ENCODE results near the gene CLNK. TPM values are rescaled to one million over a fixed set of nuclear protein-coding genes. Genes with fewer than 3 reads are reported as not detected.

The CLNK gene
- polyA plus RNA-seq, 1 donor from 2014 or later = 2.6 TPM

DNA sequence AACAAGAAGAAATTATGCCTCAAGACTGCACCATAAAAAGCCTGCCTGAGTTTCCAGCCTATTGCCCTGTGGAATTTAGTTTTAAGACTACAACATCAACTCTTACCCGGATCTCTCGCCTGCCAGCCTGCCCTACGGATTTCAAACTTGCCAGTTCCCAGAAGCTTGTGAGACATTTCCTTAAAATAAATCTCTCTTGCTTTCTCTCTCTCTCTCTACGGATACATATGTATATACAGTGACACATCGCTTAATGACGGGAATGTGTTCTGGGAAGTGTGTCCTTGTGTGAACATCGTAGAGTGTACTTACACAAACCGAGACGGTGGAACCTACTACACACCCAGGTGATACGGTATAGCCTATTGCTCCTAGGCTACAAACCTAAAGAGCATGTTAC is 79.5 kb downstream of the CLNK start:
- peaks cover 4% of the 10 kb centered on the region for H3K36me3 Mint-ChIP-seq

DNA sequence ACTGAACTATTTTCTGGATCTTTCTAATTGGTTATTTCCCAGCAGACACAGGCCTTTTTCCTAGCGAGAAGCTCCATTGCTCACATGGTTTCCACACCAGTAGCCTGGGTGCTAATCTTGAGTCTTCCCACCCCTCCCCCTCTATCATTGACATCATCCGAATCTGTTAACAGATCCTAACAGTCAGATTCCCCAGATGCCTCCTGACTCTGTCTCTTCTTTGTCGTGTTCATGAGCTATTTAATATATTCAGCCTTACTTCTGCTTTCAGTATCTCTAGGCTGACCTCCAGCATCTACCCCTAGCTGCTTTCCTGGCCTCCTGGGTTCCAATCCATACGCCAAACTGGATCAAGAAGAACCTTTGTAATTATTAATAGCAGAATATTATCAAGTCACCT is 85.0 kb downstream of the CLNK start:
- H3K36me3 Mint-ChIP-seq = peaks cover 2% of the 10 kb centered on the region
- peaks cover 1% of the 10 kb centered on the region for H3K27me3 Mint-ChIP-seq
- no peaks in the 10 kb centered on the region for H3K9me3 Mint-ChIP-seq
- peaks cover 8 to 14% (median 11%) of the 10 kb centered on the region in 3 donors for H3K4me1 Mint-ChIP-seq
- H3K27ac Mint-ChIP-seq = no peak overlapping the region
- peak overlapping the region in 1 of 4 donors; percentile 48 for H3K4me3 Mint-ChIP-seq

More for the DNA sequence above, 79.5 kb downstream of the CLNK start:
- no peak overlapping the region for H3K4me3 Mint-ChIP-seq
- H3K9me3 Mint-ChIP-seq = peaks cover 0 to 1% (median 0%) of the 10 kb centered on the region in 3 donors
- H3K4me1 Mint-ChIP-seq = peaks cover 2 to 4% (median 2%) of the 10 kb centered on the region in 3 donors
- H3K27ac Mint-ChIP-seq = no peak overlapping the region
- peaks cover 1% of the 10 kb centered on the region for H3K27me3 Mint-ChIP-seq

GRCh38 chr4:10598829-10599228 is 85.7 kb downstream of the CLNK start:
- Mint-ChIP-seq H3K4me3 (peak overlapping the region in 2 of 4 donors; percentile 24 to 83), H3K27me3 (peaks cover 1% of the 10 kb centered on the region), H3K4me1 (peaks cover 8 to 14% (median 11%) of the 10 kb centered on the region in 3 donors), H3K9me3 (no peaks in the 10 kb centered on the region), H3K27ac (no peak overlapping the region), H3K36me3 (peaks cover 2% of the 10 kb centered on the region)

- Mint-ChIP-seq H3K9me3 (no peaks in the 10 kb centered on the region), H3K36me3 (peaks cover 3% of the 10 kb centered on the region)
These were observed 87.8 kb downstream of the CLNK start for GRCh38 chr4:10596586-10597290.

GRCh38 chr4:10593130-10593529 is 91.4 kb downstream of the CLNK start:
- H3K9me3 Mint-ChIP-seq = no peaks in the 10 kb centered on the region
- no peak overlapping the region for H3K27ac Mint-ChIP-seq
- peaks cover 3% of the 10 kb centered on the region for H3K36me3 Mint-ChIP-seq

More at GRCh38 chr4:10596586-10597290, 87.8 kb downstream of the CLNK start:
- no peak overlapping the region for H3K4me3 Mint-ChIP-seq
- H3K27ac Mint-ChIP-seq = no peak overlapping the region
- peaks cover 8 to 14% (median 11%) of the 10 kb centered on the region in 3 donors for H3K4me1 Mint-ChIP-seq
- H3K27me3 Mint-ChIP-seq = peaks cover 2% of the 10 kb centered on the region

GRCh38 chr4:10590896-10591295 is 93.7 kb downstream of the CLNK start:
- Mint-ChIP-seq H3K9me3 (no peaks in the 10 kb centered on the region), H3K27ac (peak overlapping the region in 1 of 3 donors; percentile 54), H3K4me3 (no peak overlapping the region), H3K4me1 (peaks cover 0 to 2% (median 1%) of the 10 kb centered on the region in 3 donors), H3K27me3 (peaks cover 2% of the 10 kb centered on the region), H3K36me3 (peaks cover 3% of the 10 kb centered on the region)

More at GRCh38 chr4:10593130-10593529, 91.4 kb downstream of the CLNK start:
- Mint-ChIP-seq H3K4me1 (no peaks in the 10 kb centered on the region), H3K27me3 (peaks cover 2% of the 10 kb centered on the region), H3K4me3 (no peak overlapping the region)

GRCh38 chr4:10589799-10590198 is 94.8 kb downstream of the CLNK start:
- no peaks in the 10 kb centered on the region for H3K9me3 Mint-ChIP-seq
- H3K27ac Mint-ChIP-seq = peak overlapping the region in 1 of 3 donors; percentile 54
- H3K4me3 Mint-ChIP-seq = no peak overlapping the region
- peaks cover 0 to 3% (median 2%) of the 10 kb centered on the region in 3 donors for H3K4me1 Mint-ChIP-seq
- H3K36me3 Mint-ChIP-seq = peaks cover 3% of the 10 kb centered on the region
- H3K27me3 Mint-ChIP-seq = peaks cover 2% of the 10 kb centered on the region

DNA sequence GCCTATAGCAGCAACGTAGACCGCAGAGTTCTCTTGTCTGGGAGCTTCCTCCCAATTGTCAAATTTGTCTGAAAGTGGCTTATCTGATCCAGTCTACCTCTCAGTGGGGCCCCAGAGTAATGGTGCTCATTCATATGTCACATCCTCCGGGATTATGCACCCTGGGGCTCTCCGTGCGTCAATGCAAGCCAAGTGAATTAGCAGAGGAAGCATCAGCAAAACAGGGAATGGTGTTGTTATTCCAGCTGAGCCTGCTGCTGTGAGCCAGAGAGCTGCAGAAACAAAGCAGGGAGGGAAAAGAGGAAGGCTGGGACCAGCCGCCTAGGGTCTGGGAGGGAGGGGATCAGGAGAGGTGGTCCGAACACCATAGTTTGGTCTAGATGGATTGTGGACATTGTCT is 95.2 kb downstream of the CLNK start:
- Mint-ChIP-seq H3K27ac (no peak overlapping the region), H3K9me3 (no peaks in the 10 kb centered on the region), H3K27me3 (peaks cover 2% of the 10 kb centered on the region), H3K4me3 (no peak overlapping the region), H3K4me1 (peaks cover 0 to 5% (median 4%) of the 10 kb centered on the region in 3 donors), H3K36me3 (peaks cover 3% of the 10 kb centered on the region)

- Mint-ChIP-seq H3K36me3 (peaks cover 3% of the 10 kb centered on the region), H3K4me3 (no peak overlapping the region), H3K4me1 (peaks cover 0 to 17% (median 14%) of the 10 kb centered on the region in 3 donors), H3K27me3 (peaks cover 2% of the 10 kb centered on the region), H3K9me3 (no peaks in the 10 kb centered on the region), H3K27ac (no peak overlapping the region)
These were observed 96.9 kb downstream of the CLNK start for GRCh38 chr4:10587697-10588096.

DNA sequence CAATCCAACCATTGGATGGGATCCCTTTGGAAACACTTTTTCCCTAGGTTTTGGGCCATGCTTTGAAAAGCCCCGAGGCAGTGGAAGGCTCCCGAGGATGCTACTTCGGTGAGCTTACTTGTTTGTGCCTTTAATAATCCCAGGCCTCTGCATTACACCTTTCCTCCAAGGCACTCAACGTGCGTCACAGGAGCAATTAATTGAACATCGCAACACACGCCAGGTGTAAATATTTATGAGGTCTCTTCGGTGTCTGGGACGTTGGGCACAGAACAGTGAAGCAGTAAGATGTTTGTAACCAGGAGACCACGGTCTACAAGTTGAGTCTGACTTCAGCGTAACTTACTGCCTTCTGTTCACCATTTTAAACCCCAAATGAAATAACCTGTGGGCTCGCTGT is 97.3 kb downstream of the CLNK start:
- no peaks in the 10 kb centered on the region for H3K9me3 Mint-ChIP-seq
- H3K27ac Mint-ChIP-seq = no peak overlapping the region
- peaks cover under 1% of the 10 kb centered on the region for H3K27me3 Mint-ChIP-seq
- peaks cover under 1 to 17% (median 14%) of the 10 kb centered on the region in 3 donors for H3K4me1 Mint-ChIP-seq
- no peak overlapping the region for H3K4me3 Mint-ChIP-seq
- peaks cover under 1% of the 10 kb centered on the region for H3K36me3 Mint-ChIP-seq

- H3K4me3 Mint-ChIP-seq = peak overlapping the region in 2 of 4 donors; percentile 79 to 81
These were observed 100.5 kb downstream of the CLNK start for GRCh38 chr4:10584042-10584441.

DNA sequence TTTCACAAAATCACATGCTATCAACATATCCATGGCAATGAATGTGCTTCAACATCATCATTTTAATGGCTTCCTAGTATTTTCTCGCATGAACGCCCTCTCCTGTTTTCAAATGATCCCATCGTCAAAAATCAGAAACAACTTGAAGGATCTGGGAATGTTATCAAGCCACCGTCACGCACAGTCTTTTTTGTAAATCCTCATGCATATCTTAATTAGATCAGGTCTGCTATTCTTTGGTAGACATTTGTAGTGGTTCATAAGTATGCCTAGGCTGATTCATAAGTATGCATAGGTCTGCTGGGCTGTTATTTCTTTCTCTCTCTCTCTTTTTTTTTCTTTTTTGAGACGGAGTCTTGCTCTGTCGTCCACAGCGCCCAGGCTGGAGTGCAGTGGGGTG is 101.6 kb downstream of the CLNK start:
- Mint-ChIP-seq H3K27me3 (no peaks in the 10 kb centered on the region), H3K4me1 (peaks cover 6 to 23% (median 17%) of the 10 kb centered on the region in 3 donors), H3K9me3 (no peaks in the 10 kb centered on the region), H3K36me3 (no peaks in the 10 kb centered on the region), H3K27ac (no peak overlapping the region), H3K4me3 (peak overlapping the region in 1 of 4 donors; percentile 62)

More at GRCh38 chr4:10584042-10584441, 100.5 kb downstream of the CLNK start:
- H3K36me3 Mint-ChIP-seq = no peaks in the 10 kb centered on the region
- H3K4me1 Mint-ChIP-seq = peaks cover 6 to 18% (median 17%) of the 10 kb centered on the region in 3 donors
- H3K27me3 Mint-ChIP-seq = no peaks in the 10 kb centered on the region
- no peaks in the 10 kb centered on the region for H3K9me3 Mint-ChIP-seq
- peak overlapping the region in 2 of 3 donors; percentile 14 to 39 for H3K27ac Mint-ChIP-seq

DNA sequence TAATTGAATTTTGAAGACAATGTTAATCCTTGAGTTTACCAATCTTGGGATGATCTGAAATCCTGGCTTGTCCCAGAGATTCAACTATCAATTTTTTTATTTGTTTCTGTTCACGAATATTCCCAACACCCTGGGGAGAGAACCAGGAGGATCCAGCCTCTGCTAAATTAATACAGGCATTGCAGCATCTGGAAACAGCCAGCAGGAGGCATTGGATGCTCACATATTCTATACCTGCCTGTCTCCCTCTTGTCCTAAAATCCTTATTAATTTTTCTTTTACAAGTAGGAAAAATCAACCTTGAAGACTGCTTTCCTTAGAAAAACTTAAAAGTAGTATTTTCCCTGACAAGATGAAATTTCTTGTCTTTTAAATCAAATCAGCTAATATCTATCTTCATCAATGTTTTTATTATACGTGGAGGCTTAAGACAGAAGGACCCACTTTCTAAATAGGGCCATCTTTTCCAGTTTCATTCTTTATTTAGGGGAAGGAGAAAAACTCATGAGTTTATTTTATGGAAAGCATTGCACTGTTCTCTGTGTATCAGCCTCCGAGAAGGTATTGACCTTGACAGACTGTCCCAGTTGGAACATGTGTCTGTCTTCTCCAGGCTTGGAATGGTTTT is 102.4 kb downstream of the CLNK start:
- Mint-ChIP-seq H3K9me3 (no peaks in the 10 kb centered on the region), H3K4me3 (no peak overlapping the region), H3K4me1 (peaks cover 14 to 28% (median 17%) of the 10 kb centered on the region in 3 donors), H3K36me3 (no peaks in the 10 kb centered on the region), H3K27ac (no peak overlapping the region), H3K27me3 (no peaks in the 10 kb centered on the region)

DNA sequence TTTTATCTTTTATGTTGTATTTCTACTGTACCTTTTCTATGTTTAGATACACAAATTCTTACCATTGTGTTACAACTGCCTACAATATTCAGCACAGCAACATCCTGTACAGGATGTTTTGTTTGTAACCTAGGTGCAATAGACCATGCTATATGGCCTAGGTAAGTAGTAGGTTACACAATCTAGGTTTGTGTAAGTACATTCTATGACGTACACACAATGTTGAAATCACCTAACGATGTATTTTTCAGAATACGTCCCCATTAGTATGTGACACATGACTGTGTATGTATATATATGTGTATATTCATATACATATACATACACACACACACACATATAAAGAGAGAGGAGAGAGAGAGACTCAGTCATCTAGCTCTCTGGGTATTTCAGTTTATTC is 103.5 kb downstream of the CLNK start:
- H3K4me1 Mint-ChIP-seq = peaks cover 17 to 36% (median 18%) of the 10 kb centered on the region in 3 donors
- no peak overlapping the region for H3K4me3 Mint-ChIP-seq
- no peak overlapping the region for H3K27ac Mint-ChIP-seq
- no peaks in the 10 kb centered on the region for H3K36me3 Mint-ChIP-seq
- H3K9me3 Mint-ChIP-seq = no peaks in the 10 kb centered on the region
- H3K27me3 Mint-ChIP-seq = no peaks in the 10 kb centered on the region

DNA sequence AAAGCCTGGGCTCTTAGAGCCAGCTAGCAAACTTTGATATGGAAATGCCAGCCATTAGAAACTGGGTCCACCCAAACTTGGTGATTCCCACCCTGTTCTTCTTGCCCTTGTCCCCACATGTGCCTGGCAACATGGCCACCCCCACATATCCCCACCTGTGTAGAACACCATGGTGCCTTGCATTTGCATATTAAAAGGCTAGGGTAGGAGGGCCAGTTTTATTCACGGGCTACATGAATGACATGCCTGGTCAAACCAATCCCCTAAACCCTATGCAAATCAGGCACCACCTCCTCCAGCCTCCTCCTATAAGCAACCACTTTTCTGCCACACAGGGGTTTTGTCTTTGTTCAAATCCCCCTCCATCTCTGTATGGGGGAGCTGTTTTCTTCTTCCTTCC is 104.9 kb downstream of the CLNK start:
- H3K27ac Mint-ChIP-seq = no peak overlapping the region

More for the DNA sequence above, 104.9 kb downstream of the CLNK start:
- Mint-ChIP-seq H3K4me1 (peaks cover 16 to 37% (median 18%) of the 10 kb centered on the region in 3 donors), H3K4me3 (peak overlapping the region in 1 of 4 donors; percentile 35), H3K36me3 (no peaks in the 10 kb centered on the region), H3K27me3 (no peaks in the 10 kb centered on the region), H3K9me3 (no peaks in the 10 kb centered on the region)

Measured in IgD-negative memory B cell (primary cell).